Activated CD8-positive, alpha-beta memory T cell treated with anti-CD3 and anti-CD28 coated beads, Interleukin-2, amount 50 U/mL, for 1 hour (primary cell): ENCODE data around the gene AGAP1.

Source experiments
- DNase-seq: peaks from one replicate; pipeline ENCODE4 v3.0.0-alpha.2; 2020; ENCODE audit errors: extremely low read depth

The AGAP1 gene

GRCh38 chr2:235493775-235494715 is at the start of gene AGAP1:
AGAP1 (plus strand) TSS chr2:235494043.
- no peak for DNase-seq

GRCh38 chr2:235444101-235444597 is 49.7 kb upstream of the AGAP1 start:
- DNase-seq, result no peak

GRCh38 chr2:235445116-235445515 is 48.7 kb upstream of the AGAP1 start:
- DNase-seq, result no peak

DNA sequence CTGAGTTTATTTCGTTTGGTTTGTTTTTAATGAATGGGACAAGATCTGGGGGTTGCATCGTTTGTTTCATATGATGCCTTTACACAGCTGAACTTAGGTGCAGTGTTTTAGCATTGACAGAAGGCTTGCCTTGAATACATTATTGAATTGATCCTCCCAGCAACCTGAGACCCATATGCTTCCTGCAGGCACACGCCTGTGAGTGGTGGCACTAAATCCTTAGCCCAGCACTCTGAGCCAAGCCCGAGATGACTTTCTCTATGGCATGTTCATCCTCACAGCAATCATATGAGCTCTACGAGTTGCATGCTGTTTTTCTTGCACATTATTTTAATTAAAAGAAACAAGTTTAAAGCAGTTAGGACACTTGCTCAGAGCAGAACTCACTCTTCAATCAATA is 47.8 kb upstream of the AGAP1 start:
- DNase-seq, result no peak

GRCh38 chr2:235447210-235447609 is 46.6 kb upstream of the AGAP1 start:
- DNase-seq, result no peak

DNA sequence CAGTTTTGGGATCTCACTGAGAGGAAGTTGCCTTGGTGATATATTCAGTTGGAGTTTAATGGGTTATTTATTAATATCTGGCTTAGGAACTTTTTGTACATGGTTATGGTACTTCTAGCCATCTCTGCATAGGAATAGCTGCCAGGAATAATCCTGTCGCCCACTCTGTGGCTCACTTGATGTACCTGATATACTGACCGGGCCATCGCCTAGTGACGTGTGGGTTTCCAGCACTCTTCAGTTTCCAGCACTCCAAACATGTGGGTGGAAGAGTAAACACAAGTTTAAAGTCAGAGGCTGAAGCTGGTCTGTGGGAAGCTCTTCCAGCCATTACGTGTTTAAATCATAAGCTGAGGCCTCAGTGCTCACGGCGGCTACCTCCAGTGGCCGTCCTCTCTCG is 44.3 kb upstream of the AGAP1 start:
- no peak for DNase-seq

DNA sequence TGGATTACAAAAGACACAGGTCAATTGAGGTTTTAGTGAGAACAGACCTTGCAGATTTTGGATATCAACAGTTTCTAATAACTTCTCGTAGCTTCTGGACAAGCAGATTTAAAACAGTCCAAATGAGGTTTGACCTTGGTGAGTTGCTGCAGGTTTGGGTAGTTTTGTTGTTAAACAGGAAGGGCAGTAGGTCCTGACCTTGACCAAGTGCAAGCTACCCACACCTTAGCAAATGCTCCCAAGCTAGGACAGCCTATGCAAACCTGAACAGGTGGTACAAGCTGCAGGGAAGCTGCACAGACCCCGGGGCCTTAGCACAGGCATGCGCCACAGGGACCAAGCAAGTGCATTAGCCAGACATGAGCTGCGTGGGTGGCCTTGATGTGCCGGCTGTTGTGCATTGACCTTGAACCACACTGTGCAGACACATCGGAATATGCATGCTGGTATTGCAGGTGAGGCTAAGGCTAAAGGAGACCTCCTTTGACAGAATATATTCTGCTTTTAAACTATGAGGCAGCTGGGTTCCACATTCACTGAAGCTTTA is 40.2 kb upstream of the AGAP1 start:
- no peak for DNase-seq

DNA sequence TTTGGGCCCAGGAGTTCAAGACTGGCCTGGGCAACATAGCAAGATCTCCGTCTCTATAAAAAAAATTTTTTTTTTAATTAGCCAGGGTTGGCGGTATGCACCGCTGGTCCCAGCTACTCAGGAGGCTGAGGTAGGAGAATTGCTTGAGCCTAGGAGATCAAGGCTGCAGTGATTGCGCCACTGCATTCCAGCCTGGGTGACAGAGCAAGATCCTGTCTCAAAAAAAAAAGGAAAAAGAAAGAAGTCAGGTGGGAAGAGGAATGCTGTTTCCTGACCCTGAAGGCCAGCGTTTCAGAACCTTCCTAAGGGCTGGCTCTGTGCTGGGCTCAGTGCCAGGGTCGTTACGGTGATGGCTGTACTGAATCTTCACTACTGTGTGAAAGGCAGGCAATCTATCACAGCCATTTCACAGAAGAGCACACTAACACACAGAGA is 35.0 kb upstream of the AGAP1 start:
- DNase-seq, result no peak

DNA sequence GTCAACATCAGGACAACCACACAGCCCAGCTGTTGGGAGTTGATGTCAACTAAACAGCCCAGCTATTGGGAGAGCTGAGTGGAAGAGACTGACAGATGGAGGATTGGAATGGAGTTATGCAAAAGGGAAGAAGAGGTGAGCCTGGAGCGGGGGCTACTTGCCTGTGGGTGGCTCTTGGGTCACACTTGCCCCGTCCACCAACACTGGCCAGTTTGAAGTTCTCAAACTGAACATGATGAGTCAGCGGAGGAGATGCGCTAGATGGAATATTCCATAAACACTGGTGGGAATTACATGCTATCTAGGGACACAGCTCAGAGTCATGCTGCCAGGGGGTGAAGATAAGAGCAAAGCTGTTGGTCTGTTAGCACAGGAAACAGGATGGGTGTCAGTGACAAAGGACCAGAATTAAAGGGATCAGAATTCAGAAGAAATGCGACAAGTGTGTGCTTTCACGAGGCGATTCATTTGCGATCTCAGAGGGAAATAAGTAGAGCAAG is 33.2 kb upstream of the AGAP1 start:
- DNase-seq, result no peak

DNA sequence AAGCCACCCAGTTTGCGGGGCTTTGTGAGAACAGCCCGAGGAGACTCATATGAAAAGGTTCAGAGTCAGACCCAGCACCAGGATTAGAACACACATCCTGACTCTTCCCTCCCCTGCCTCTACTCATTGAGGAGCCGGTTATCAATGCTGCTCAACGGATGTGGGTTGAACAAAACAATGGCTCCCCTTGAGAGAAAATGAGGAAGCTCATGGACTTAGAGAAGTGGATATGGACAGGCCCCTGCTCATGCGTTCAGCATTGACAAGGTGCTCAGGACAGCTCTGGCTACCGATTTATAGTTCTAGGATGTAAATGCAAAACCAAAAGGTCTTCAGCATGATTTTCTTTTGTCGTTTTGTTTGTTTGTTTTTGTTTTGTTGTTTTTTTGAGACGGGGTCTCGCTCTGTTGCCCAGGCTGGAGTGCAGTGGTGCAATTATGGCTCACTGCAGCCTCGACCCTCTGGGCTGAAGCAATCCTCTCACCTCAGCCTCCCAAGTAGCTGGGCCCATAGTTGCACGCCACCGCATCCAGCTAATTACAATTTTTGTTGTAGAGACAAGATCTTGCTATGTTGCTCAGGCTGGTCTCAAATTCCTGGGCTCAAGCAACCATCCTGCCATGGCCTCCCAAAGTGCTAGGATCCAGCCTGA is 32.0 kb upstream of the AGAP1 start:
- no peak for DNase-seq

- no peak for DNase-seq
Observed at GRCh38 chr2:235462415-235462790, 31.4 kb upstream of the AGAP1 start.

DNA sequence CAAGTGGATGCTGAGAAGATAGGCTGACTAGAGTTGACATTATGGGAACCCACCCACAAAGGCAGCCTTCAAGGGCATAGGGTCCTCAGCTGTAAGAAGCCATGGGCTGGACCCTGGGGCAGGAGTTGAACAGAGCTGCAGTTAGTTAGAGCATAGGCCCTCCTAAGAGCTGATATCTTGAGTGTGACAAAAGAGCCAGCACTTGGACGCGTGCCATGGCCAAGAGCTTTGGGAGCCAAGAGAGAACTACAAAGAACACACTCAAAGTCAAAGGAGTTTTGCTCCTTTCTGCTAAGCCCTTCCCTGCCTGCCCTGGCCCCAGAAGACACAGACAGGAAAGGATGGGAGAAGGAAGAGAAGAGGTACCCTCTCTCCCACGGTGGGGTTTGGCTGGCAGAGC is 29.9 kb upstream of the AGAP1 start:
- DNase-seq, result no peak

- DNase-seq, result no peak
Observed at GRCh38 chr2:235467588-235467987, 26.3 kb upstream of the AGAP1 start.

GRCh38 chr2:235468978-235469655 is 24.7 kb upstream of the AGAP1 start:
- no peak for DNase-seq

- no peak for DNase-seq
Observed at GRCh38 chr2:235471186-235471747, 22.6 kb upstream of the AGAP1 start.

DNA sequence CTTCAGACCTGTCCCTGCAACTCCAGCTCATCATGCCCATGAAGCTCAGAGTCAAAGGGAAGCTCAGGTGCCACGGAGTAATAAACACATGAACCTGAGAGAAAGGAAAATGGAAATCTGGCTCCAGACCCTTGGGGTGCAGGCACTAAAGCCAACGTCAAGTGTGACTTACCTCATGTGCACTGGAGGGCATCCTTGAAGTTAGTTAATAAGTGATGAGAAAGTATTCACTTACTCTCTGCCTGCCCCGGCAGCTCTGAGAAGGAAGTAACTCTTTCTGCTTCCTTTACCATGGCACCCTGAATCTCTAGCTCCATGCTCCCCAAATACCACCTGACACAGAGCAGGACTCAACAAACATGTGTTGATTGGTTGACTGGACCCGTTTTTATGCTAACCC is 21.4 kb upstream of the AGAP1 start:
- DNase-seq, result no peak

DNA sequence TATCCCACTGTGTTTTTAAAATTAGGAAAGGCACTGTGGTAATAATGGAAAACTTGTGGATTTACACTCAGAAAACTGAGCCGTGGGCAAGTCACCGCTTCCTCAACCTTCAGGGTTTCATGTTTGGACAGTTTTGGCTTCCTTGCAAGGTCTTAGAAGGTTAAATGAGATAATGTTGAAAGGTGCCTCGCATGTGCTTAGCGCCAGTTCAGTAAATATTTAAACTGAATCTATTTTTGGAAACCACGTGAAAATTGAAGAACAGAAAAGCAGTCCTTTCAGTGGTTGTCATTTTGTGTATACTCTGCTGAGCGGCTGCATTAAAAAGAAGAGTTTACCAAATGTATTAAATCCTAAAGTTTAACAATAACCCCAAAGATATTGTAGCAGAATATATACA is 15.2 kb upstream of the AGAP1 start:
- no peak for DNase-seq

- no peak for DNase-seq
Observed at GRCh38 chr2:235479604-235480003, 14.2 kb upstream of the AGAP1 start.

- no peak for DNase-seq
Observed at GRCh38 chr2:235480614-235481013, 13.2 kb upstream of the AGAP1 start.

- DNase-seq, result no peak
Observed at GRCh38 chr2:235483313-235483712, 10.5 kb upstream of the AGAP1 start.

- DNase-seq, result no peak
Observed at GRCh38 chr2:235485362-235485761, 8.5 kb upstream of the AGAP1 start.

GRCh38 chr2:235486729-235487128 is 7.1 kb upstream of the AGAP1 start:
- DNase-seq, result no peak
